Thoracic aorta (tissue), 2 donors: ENCODE results near the gene MAP6D1. TPM values are rescaled to one million over a fixed set of nuclear protein-coding genes. Genes with fewer than 3 reads are reported as not detected.

Experiments
- ATAC-seq: fragments of 150-250 bp; one replicate; pipeline ENCODE4 v1.8.0; 2017; ENCODE audit warnings: low read depth; ENCODE audit not compliant: insufficient number of reproducible peaks, low FRiP score
- DNase-seq: peaks from one replicate; pipeline ENCODE4 v3.0.0-alpha.2; 2020; ENCODE audit warnings: low spot score
- H3K27ac ChIP-seq, 2 donors: fragments of 200-600 bp; sonication (generic); 1 replicate in 1 of 2; 2 replicates in 1 of 2; pipeline ENCODE4 v1.5.1; 2016; ENCODE audit warnings: mild to moderate bottlenecking in 2 of 2, moderate library complexity in 2 of 2
- H3K27me3 ChIP-seq: fragments of 200-600 bp; sonication (generic); replicated peaks from 2 replicates; pipeline ENCODE4 v1.6.0; 2016; ENCODE audit warnings: mild to moderate bottlenecking; ENCODE audit not compliant: insufficient read depth
- H3K36me3 ChIP-seq: fragments of 200-600 bp; sonication (generic); one replicate; pipeline ENCODE4 v1.5.1; 2016
- H3K4me1 ChIP-seq, 2 donors: fragments of 200-600 bp; sonication (generic); 1 replicate in 1 of 2; 2 replicates in 1 of 2; pipeline versions ENCODE4 v1.5.1 to v1.6.0; 2016; ENCODE audit warnings: low read depth in 2 of 2, mild to moderate bottlenecking in 1 of 2; ENCODE audit not compliant: control insufficient read depth in 1 of 2
- H3K4me3 ChIP-seq: fragments of 200-600 bp; sonication (generic); 2 replicates; pipeline ENCODE4 v1.5.1; 2016; ENCODE audit warnings: mild to moderate bottlenecking
- H3K9me3 ChIP-seq: fragments of 200-600 bp; sonication (generic); 2 replicates; pipeline ENCODE4 v1.5.1; 2016
- total RNA-seq, 2 donors: library from RNA; depleted of rRNA; stranded (reverse); fragments of >200 nt; gene quantifications; one replicate each; pipeline versions ENCODE4 v1.1.0 to v1.2.3, GENCODE V29; 2016
- TF ChIP-seq, protein P1 (sequence below): fragments of 200-600 bp; sonication (generic); IDR thresholded peaks from one replicate; pipeline ENCODE4 v1.5.1; 2019; ENCODE audit warnings: antibody characterized with exemption

MAP6D1 gene
- total RNA-seq, 2 donors from 2014 or later = 4.3 to 9.5 TPM

DNA sequence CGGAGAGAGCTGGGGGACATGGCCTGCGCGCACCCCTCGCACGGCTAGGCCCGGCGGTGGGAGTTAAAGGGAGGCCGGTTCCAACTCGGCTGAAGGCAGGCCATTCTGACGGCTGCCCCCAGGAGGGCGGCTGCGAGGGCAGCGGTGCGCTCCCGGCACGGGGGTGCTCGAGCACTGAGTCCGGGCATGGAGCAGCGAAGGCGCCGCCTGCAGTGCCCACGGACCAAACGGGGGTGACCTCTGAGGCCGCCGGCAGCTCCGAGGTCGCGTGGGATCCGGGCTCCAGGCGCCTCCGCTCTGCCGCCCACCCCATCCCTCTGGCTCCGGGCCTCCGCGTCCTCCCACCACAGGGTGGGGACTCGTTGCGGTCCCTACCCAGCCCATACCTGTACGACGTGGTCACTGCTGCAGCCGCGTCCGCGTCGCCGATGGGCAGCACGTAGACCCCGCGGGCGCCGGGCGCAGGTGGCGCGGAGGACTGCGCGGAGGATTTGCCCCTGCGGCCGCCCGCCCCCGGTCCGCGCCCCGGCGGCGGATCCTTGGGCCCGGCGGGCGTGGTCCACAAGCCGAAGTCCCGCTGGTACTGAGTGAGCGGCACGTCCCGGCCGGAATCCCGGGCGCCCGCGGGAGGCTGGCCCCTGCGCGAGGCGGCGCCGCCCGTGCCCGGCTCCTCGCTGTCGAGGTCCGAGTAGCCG is 469 bp downstream of the MAP6D1 start:
- Histone ChIP-seq H3K4me1 (peaks cover 4 to 5% of the 10 kb centered on the region in 2 donors), H3K27me3 (no peaks in the 10 kb centered on the region), H3K9me3 (no peaks in the 10 kb centered on the region), H3K36me3 (peaks cover 4% of the 10 kb centered on the region), H3K27ac (no peak overlapping the region), H3K4me3 (peak overlapping the region; percentile 73)
- ATAC-seq (no peak), DNase-seq (no peak)
- TF ChIP-seq, protein P1, sequence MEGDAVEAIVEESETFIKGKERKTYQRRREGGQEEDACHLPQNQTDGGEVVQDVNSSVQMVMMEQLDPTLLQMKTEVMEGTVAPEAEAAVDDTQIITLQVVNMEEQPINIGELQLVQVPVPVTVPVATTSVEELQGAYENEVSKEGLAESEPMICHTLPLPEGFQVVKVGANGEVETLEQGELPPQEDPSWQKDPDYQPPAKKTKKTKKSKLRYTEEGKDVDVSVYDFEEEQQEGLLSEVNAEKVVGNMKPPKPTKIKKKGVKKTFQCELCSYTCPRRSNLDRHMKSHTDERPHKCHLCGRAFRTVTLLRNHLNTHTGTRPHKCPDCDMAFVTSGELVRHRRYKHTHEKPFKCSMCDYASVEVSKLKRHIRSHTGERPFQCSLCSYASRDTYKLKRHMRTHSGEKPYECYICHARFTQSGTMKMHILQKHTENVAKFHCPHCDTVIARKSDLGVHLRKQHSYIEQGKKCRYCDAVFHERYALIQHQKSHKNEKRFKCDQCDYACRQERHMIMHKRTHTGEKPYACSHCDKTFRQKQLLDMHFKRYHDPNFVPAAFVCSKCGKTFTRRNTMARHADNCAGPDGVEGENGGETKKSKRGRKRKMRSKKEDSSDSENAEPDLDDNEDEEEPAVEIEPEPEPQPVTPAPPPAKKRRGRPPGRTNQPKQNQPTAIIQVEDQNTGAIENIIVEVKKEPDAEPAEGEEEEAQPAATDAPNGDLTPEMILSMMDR = no peak

DNA sequence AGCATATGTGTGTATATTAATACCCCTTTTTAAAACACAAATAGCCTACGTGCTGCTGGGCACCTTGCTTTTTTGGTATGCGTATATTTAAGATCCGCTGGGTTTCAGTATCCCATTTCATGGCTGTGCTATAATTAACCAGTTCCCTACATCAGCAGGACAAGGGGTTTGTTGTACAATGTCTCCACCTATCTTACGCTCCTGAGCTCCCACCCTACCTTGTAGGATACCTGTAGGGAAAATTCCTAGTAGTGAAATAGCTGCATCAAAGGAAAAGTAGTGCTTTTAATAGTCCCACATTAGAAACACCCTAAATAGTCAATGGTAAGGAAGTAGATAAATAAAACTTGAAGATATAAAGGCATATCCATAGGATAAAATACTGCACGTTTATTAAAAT is 1.4 kb downstream of the MAP6D1 start:
- no peak for ATAC-seq
- H3K27ac ChIP-seq = no peak overlapping the region
- no peak for DNase-seq

DNA sequence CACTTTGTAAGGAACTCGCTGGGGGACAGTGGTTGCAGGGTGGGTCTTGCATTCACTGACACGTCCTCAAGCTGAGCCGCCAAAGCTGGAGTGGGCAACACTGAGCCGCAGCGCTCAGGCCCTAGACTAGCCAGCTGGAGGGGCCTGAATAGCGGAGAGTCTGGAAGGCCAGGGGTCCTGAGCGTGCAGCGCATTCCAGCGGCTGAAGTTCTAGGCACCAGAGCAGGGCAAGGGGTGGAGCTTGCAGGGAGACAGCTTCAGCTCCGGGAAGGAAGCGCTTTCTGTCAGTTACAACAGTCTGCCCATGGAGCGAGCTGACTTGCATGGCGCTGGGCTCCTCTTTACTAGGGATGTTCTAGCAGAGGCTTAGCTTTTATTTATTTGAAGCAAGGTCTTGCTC is 2.7 kb downstream of the MAP6D1 start:
- ATAC-seq = no peak
- no peaks in the 10 kb centered on the region for H3K36me3 ChIP-seq
- TF ChIP-seq, protein P1 = no peak
- H3K27ac ChIP-seq = no peak overlapping the region
- no peak for DNase-seq
- no peaks in the 10 kb centered on the region for H3K27me3 ChIP-seq
- no peak overlapping the region for H3K4me3 ChIP-seq
- peaks cover 4 to 5% of the 10 kb centered on the region in 2 donors for H3K4me1 ChIP-seq
- H3K9me3 ChIP-seq = no peaks in the 10 kb centered on the region

More for the DNA sequence above, 1.4 kb downstream of the MAP6D1 start:
- H3K27me3 ChIP-seq = no peaks in the 10 kb centered on the region
- H3K4me3 ChIP-seq = no peak overlapping the region
- H3K4me1 ChIP-seq = peaks cover 4 to 5% of the 10 kb centered on the region in 2 donors
- peaks cover under 1% of the 10 kb centered on the region for H3K36me3 ChIP-seq
- H3K9me3 ChIP-seq = no peaks in the 10 kb centered on the region
- TF ChIP-seq, protein P1 = no peak

DNA sequence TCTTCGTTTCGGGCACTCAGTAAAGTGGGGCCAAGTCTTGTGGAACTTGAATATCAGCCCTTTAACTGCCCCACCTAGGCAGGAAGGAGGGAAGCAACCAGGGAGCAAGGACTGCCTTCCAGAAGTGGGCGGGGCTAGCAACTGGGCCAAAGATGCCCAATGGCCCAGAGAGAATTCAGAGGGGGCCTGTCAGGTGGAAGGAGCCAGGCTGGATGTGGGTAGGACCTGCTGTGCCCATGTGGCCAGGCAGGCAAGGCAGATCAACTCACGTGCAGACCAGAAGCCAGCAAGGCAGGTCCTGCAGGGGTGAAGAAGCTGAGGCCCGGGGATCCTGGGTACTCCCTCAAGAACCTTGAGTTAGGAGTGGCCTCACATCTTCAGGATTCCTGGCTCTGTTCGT is 5.5 kb downstream of the MAP6D1 start:
- Histone ChIP-seq H3K4me1 (peaks cover 4 to 9% of the 10 kb centered on the region in 2 donors), H3K27me3 (no peaks in the 10 kb centered on the region)
- no peak for DNase-seq

More for the DNA sequence above, 5.5 kb downstream of the MAP6D1 start:
- Histone ChIP-seq H3K27ac (no peak overlapping the region), H3K4me3 (no peak overlapping the region), H3K36me3 (peaks cover 5% of the 10 kb centered on the region), H3K9me3 (no peaks in the 10 kb centered on the region)
- ATAC-seq = no peak
- TF ChIP-seq, protein P1 = no peak
